ENCODE measurements around the gene ATP6V0A1.

- TF ChIP-seq EZH2 (IDR thresholded peaks at IDR 0.05; ENCODE audit: borderline replicate concordance, insufficient read depth, low read length, poor library complexity, severe bottlenecking) (no peak), EP300 (conservative IDR thresholded peaks at IDR 0.05; ENCODE audit: poor library complexity, severe bottlenecking) (no peak)
- TF ChIP-seq, protein P1, sequence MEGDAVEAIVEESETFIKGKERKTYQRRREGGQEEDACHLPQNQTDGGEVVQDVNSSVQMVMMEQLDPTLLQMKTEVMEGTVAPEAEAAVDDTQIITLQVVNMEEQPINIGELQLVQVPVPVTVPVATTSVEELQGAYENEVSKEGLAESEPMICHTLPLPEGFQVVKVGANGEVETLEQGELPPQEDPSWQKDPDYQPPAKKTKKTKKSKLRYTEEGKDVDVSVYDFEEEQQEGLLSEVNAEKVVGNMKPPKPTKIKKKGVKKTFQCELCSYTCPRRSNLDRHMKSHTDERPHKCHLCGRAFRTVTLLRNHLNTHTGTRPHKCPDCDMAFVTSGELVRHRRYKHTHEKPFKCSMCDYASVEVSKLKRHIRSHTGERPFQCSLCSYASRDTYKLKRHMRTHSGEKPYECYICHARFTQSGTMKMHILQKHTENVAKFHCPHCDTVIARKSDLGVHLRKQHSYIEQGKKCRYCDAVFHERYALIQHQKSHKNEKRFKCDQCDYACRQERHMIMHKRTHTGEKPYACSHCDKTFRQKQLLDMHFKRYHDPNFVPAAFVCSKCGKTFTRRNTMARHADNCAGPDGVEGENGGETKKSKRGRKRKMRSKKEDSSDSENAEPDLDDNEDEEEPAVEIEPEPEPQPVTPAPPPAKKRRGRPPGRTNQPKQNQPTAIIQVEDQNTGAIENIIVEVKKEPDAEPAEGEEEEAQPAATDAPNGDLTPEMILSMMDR (IDR thresholded peaks at IDR 0.05; ENCODE audit: poor library complexity, severe bottlenecking), result no peak
Observed at GRCh38 chr17:42438600-42439567, 19.8 kb upstream of the ATP6V0A1 start.

All from neural cell (in vitro differentiated cells).